ENCODE results near the gene TMEM154. TPM values are rescaled to one million over a fixed set of nuclear protein-coding genes. Genes with fewer than 3 reads are reported as not detected.

TMEM154 gene
- total and polyA plus RNA-seq, 7 experiments from 2014 or later = 21.3 to 46.8 (median 36.9) TPM

DNA sequence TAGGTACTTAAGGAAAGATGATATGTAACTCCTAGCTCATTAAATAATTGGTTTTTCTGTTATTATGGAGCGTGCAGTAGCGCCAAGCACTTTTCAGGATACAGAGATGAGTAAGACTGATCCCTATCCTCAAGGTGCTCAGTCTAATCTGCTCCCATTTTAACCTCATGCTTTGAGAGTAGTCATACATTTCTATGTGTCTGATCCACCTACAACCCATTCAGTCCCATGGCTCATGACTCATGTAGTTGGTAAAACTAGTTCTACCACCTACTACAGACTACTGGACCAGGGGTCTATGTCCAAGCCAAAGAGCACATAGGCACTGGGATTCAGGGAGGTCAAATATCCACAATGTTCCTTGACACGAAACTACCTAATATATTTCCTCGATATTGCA lies 60.8 kb downstream of the TMEM154 start:
- CTCF ChIA-PET = no interaction called here

DNA sequence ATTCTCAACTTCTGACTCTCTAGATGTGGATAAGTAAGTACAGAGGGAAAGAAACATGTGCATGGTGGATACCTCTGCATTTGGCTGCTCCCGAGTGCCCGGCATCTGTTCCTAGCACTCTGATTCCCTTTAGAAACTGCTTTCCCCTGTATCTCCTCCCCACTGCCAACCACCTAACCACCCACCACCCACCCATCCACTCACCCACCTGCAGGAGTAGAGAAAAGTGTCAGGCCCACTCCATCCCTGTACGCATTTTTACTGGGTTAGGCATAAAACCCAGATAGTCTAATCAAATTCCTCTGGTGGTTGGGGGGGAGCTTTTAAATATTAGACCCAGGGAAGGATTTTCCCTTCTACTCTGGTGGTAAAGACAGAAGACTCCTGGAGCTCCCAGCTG lies 63.0 kb downstream of the TMEM154 start:
- Mint-ChIP-seq H3K9me3 (peaks cover 0 to 3% (median 0%) of the 10 kb centered on the region in 11 donors), H3K27me3 (peaks cover 4 to 27% (median 15%) of the 10 kb centered on the region in 5 donors), H3K4me3 (no peak overlapping the region), H3K4me1 (peaks cover 0 to 5% (median 0%) of the 10 kb centered on the region in 7 donors), H3K27ac (no peak overlapping the region), H3K36me3 (peaks cover 0 to 4% (median 0%) of the 10 kb centered on the region in 5 donors)
- no peak overlapping the region for H3K27ac ChIP-seq (ENCODE audit: low read depth, low read length)
- no peak overlapping the region for H3K4me3 ChIP-seq (ENCODE audit: low read length)
- H3K27me3 ChIP-seq (ENCODE audit: control insufficient read depth in 2 of 2, insufficient read depth in 2 of 2, low read length in 2 of 2) = no peaks in the 10 kb centered on the region
- CTCF ChIA-PET = no interaction called here
- ATAC-seq (no peak), DNase-seq (no peak)
- POLR2A ChIA-PET = no interaction called here
- no peaks in the 10 kb centered on the region for H3K36me3 ChIP-seq (ENCODE audit: control insufficient read depth in 2 of 3, insufficient read depth in 3 of 3, low read length in 3 of 3)
- H3K9me3 ChIP-seq (ENCODE audit: control insufficient read depth in 2 of 3, low read length in 3 of 3) = no peaks in the 10 kb centered on the region
- no peaks in the 10 kb centered on the region for H3K4me1 ChIP-seq (ENCODE audit: control insufficient read depth in 2 of 2, insufficient read depth in 2 of 2, low read length in 2 of 2)
- intact Hi-C loops (cut with micrococcal nuclease) = no loop called here

More for the DNA sequence above, 60.8 kb downstream of the TMEM154 start:
- H3K4me3 Mint-ChIP-seq = no peak overlapping the region
- H3K27me3 Mint-ChIP-seq = peaks cover 4 to 15% (median 10%) of the 10 kb centered on the region in 5 donors
- Histone ChIP-seq H3K4me3 (ENCODE audit: low read length) (no peak overlapping the region), H3K36me3 (ENCODE audit: control insufficient read depth in 2 of 3, insufficient read depth in 3 of 3, low read length in 3 of 3) (no peaks in the 10 kb centered on the region), H3K4me1 (ENCODE audit: control insufficient read depth in 2 of 2, insufficient read depth in 2 of 2, low read length in 2 of 2) (no peaks in the 10 kb centered on the region), H3K9me3 (ENCODE audit: control insufficient read depth in 2 of 3, low read length in 3 of 3) (no peaks in the 10 kb centered on the region), H3K27me3 (ENCODE audit: control insufficient read depth in 2 of 2, insufficient read depth in 2 of 2, low read length in 2 of 2) (no peaks in the 10 kb centered on the region), H3K27ac (ENCODE audit: low read depth, low read length) (no peak overlapping the region)
- DNase-seq = no peak
- H3K9me3 Mint-ChIP-seq = peaks cover 0 to 3% (median 0%) of the 10 kb centered on the region in 11 donors
- peaks cover 0 to 5% (median 0%) of the 10 kb centered on the region in 7 donors for H3K4me1 Mint-ChIP-seq
- H3K27ac Mint-ChIP-seq = no peak overlapping the region
- POLR2A ChIA-PET = interaction anchor here (0.6 kb wide), 1 partner anchor 467 kb away, joined by 4 read pairs; no protein-coding TSS in a partner anchor
- intact Hi-C loops (cut with micrococcal nuclease) = no loop called here
- H3K36me3 Mint-ChIP-seq = peaks cover 0 to 4% (median 0%) of the 10 kb centered on the region in 5 donors
- ATAC-seq = no peak

DNA sequence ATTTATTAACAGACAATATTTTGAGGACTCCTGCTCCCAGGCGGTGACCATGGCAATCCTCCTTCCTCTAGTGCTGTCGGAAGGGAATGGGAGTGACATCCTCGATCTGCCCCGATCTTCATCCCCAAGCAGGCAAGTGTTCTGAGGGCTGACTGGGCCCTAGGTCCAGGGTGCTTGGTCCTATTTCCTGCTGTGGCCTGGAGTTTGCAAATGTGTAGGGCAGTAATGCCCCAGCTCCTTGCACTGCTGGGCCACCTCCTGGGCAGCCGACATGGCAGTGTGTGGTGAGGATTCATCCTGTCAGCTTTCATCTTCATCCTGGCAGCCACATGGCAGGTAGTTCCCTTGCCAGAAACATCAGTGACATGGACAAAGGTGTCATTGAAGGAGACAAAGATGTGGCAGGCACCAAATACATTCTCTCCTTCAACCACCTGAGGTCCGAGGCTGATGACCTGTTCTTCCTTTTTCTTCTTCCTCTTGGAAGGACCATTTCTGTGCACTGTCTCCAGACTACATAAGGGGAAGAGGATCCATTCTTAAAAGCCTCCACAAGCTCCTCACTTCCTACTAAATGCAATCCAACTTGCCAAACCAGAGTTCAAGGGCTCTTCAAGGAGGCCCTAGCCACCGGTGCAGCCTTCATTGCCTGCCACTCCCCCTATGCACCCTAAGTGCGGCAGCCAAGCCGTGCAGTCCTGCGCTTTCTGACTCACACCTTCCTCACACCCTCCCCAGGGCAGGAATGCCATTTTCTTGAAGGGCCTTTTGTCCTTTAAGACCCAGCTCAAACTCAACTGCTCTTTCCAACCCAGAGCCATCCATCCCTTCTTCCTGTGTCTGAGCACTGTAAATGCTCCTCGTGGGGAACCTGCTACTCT lies 65.7 kb downstream of the TMEM154 start:
- ChIA-PET POLR2A (no interaction called here), CTCF (no interaction called here)

DNA sequence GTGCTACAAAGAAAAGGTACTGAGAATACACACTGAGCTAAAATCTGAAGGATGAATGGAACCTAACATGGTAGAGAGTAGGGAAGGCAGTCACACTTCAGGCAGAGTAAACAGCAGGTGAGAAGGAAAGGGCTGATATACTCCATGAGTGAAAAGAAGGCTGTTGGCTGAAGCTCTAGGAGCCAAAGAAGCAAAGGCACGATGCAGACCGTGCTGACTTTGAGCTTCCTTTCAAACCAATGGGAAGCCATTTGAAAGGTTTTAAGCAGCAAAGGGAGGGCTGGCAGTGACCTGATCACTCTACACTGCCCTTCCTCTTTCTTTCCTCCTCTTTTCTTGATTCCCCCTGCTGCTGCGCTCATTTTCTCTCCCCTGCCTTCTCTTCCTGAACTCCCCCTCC lies 66.4 kb downstream of the TMEM154 start:
- peaks cover 4 to 27% (median 15%) of the 10 kb centered on the region in 5 donors for H3K27me3 Mint-ChIP-seq
- no peak for DNase-seq
- CTCF ChIA-PET = no interaction called here

More for the DNA sequence above, 65.7 kb downstream of the TMEM154 start:
- Histone ChIP-seq H3K4me3 (ENCODE audit: low read length) (no peak overlapping the region), H3K4me1 (ENCODE audit: control insufficient read depth in 2 of 2, insufficient read depth in 2 of 2, low read length in 2 of 2) (no peaks in the 10 kb centered on the region), H3K27ac (ENCODE audit: low read depth, low read length) (no peak overlapping the region), H3K9me3 (ENCODE audit: control insufficient read depth in 2 of 3, low read length in 3 of 3) (no peaks in the 10 kb centered on the region), H3K36me3 (ENCODE audit: control insufficient read depth in 2 of 3, insufficient read depth in 3 of 3, low read length in 3 of 3) (no peaks in the 10 kb centered on the region), H3K27me3 (ENCODE audit: control insufficient read depth in 2 of 2, insufficient read depth in 2 of 2, low read length in 2 of 2) (no peaks in the 10 kb centered on the region)
- H3K27ac Mint-ChIP-seq = peak overlapping the region in 1 of 9 donors; percentile 25
- peaks cover 0 to 6% (median 2%) of the 10 kb centered on the region in 7 donors for H3K4me1 Mint-ChIP-seq
- DNase-seq (no peak), ATAC-seq (no peak)
- intact Hi-C loops (cut with micrococcal nuclease) = no loop called here
- no peak overlapping the region for H3K4me3 Mint-ChIP-seq
- H3K9me3 Mint-ChIP-seq = no peaks in the 10 kb centered on the region
- H3K36me3 Mint-ChIP-seq = peaks cover 0 to 9% (median 0%) of the 10 kb centered on the region in 5 donors
- H3K27me3 Mint-ChIP-seq = peaks cover 4 to 27% (median 15%) of the 10 kb centered on the region in 5 donors

DNA sequence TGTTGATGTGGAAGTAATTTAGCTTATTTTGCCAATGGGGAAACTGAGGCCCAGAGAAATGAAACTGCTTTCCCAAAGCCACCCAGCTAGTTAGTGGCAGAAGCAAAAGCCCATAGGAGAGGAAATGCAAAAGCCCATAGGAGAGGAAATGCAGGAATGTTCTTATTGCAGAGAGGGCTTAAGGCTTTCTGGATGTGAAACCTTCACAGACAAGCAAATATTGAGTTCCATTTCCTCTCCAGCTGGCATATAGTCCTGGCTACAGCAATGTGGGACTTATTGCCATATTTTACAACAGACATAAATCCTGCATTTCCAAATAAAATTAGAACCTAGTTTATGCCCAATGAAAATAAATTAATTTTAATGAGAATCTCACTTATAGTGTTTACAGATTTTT lies 69.7 kb downstream of the TMEM154 start:
- no peak overlapping the region for H3K27ac Mint-ChIP-seq

More for the DNA sequence above, 66.4 kb downstream of the TMEM154 start:
- H3K36me3 Mint-ChIP-seq = peaks cover 0 to 9% (median 0%) of the 10 kb centered on the region in 5 donors
- ATAC-seq = no peak
- peak overlapping the region in 1 of 9 donors; percentile 25 for H3K27ac Mint-ChIP-seq
- intact Hi-C loops (cut with micrococcal nuclease) = no loop called here
- no peak overlapping the region for H3K4me3 Mint-ChIP-seq
- no peaks in the 10 kb centered on the region for H3K9me3 ChIP-seq (ENCODE audit: control insufficient read depth in 2 of 3, low read length in 3 of 3)
- H3K4me1 ChIP-seq (ENCODE audit: control insufficient read depth in 2 of 2, insufficient read depth in 2 of 2, low read length in 2 of 2) = no peaks in the 10 kb centered on the region
- H3K27me3 ChIP-seq (ENCODE audit: control insufficient read depth in 2 of 2, insufficient read depth in 2 of 2, low read length in 2 of 2) = no peaks in the 10 kb centered on the region
- H3K9me3 Mint-ChIP-seq = no peaks in the 10 kb centered on the region
- POLR2A ChIA-PET = no interaction called here
- H3K27ac ChIP-seq (ENCODE audit: low read depth, low read length) = no peak overlapping the region
- no peaks in the 10 kb centered on the region for H3K36me3 ChIP-seq (ENCODE audit: control insufficient read depth in 2 of 3, insufficient read depth in 3 of 3, low read length in 3 of 3)
- peaks cover 0 to 6% (median 2%) of the 10 kb centered on the region in 7 donors for H3K4me1 Mint-ChIP-seq
- no peak overlapping the region for H3K4me3 ChIP-seq (ENCODE audit: low read length)

DNA sequence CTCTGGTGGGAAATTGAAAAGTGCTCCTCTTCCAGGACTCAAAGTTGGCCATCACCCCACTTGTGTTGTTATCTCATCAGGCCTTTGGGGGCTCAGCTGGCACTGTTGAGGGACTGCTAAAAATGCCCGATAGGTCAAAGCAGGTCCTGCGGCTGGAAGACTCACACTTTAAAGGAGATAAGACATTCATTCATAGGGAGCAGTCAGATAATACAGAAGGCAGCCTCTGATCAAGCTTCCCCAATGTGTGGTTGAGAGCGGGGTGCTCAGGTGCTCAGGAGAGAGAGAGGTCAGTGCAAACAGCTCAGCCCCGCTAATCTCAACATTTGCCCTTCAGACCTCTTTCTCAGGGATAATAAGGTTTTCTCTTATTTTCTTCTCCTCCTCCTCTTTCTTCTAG lies 70.3 kb downstream of the TMEM154 start:
- H3K27ac ChIP-seq (ENCODE audit: low read depth, low read length) = no peak overlapping the region
- Mint-ChIP-seq H3K4me1 (peaks cover 0 to 19% (median 0%) of the 10 kb centered on the region in 7 donors), H3K27ac (no peak overlapping the region), H3K9me3 (no peaks in the 10 kb centered on the region), H3K36me3 (peaks cover 0 to 9% (median 0%) of the 10 kb centered on the region in 5 donors), H3K4me3 (no peak overlapping the region), H3K27me3 (peaks cover 2 to 17% (median 8%) of the 10 kb centered on the region in 5 donors)
- ATAC-seq (no peak), DNase-seq (no peak)
- ChIA-PET POLR2A (no interaction called here), CTCF (no interaction called here)
- intact Hi-C loops (cut with micrococcal nuclease) = no loop called here
- no peak overlapping the region for H3K4me3 ChIP-seq (ENCODE audit: low read length)
- no peaks in the 10 kb centered on the region for H3K4me1 ChIP-seq (ENCODE audit: control insufficient read depth in 2 of 2, insufficient read depth in 2 of 2, low read length in 2 of 2)
- H3K36me3 ChIP-seq (ENCODE audit: control insufficient read depth in 2 of 3, insufficient read depth in 3 of 3, low read length in 3 of 3) = no peaks in the 10 kb centered on the region
- H3K27me3 ChIP-seq (ENCODE audit: control insufficient read depth in 2 of 2, insufficient read depth in 2 of 2, low read length in 2 of 2) = no peaks in the 10 kb centered on the region
- H3K9me3 ChIP-seq (ENCODE audit: control insufficient read depth in 2 of 3, low read length in 3 of 3) = no peaks in the 10 kb centered on the region

More for the DNA sequence above, 69.7 kb downstream of the TMEM154 start:
- Mint-ChIP-seq H3K9me3 (no peaks in the 10 kb centered on the region), H3K4me3 (no peak overlapping the region), H3K36me3 (peaks cover 0 to 9% (median 0%) of the 10 kb centered on the region in 5 donors), H3K27me3 (peaks cover 4 to 24% (median 10%) of the 10 kb centered on the region in 5 donors), H3K4me1 (peaks cover 0 to 19% (median 0%) of the 10 kb centered on the region in 7 donors)
- ChIA-PET CTCF (no interaction called here), POLR2A (no interaction called here)
- no peaks in the 10 kb centered on the region for H3K4me1 ChIP-seq (ENCODE audit: control insufficient read depth in 2 of 2, insufficient read depth in 2 of 2, low read length in 2 of 2)
- no peaks in the 10 kb centered on the region for H3K27me3 ChIP-seq (ENCODE audit: control insufficient read depth in 2 of 2, insufficient read depth in 2 of 2, low read length in 2 of 2)
- no peaks in the 10 kb centered on the region for H3K36me3 ChIP-seq (ENCODE audit: control insufficient read depth in 2 of 3, insufficient read depth in 3 of 3, low read length in 3 of 3)
- no peak for ATAC-seq
- intact Hi-C loops (cut with micrococcal nuclease) = no loop called here
- DNase-seq = no peak
- H3K9me3 ChIP-seq (ENCODE audit: control insufficient read depth in 2 of 3, low read length in 3 of 3) = no peaks in the 10 kb centered on the region
- no peak overlapping the region for H3K27ac ChIP-seq (ENCODE audit: low read depth, low read length)
- no peak overlapping the region for H3K4me3 ChIP-seq (ENCODE audit: low read length)

Data from naive thymus-derived CD4-positive, alpha-beta T cell (primary cell).